ENCODE data around the gene ITPR3. TPM values are rescaled to one million over a fixed set of nuclear protein-coding genes. Genes with fewer than 3 reads are reported as not detected.

Gene ITPR3
- total RNA-seq, 4 donors from 2014 or later = 13.8 to 23.5 (median 19.6) TPM

DNA sequence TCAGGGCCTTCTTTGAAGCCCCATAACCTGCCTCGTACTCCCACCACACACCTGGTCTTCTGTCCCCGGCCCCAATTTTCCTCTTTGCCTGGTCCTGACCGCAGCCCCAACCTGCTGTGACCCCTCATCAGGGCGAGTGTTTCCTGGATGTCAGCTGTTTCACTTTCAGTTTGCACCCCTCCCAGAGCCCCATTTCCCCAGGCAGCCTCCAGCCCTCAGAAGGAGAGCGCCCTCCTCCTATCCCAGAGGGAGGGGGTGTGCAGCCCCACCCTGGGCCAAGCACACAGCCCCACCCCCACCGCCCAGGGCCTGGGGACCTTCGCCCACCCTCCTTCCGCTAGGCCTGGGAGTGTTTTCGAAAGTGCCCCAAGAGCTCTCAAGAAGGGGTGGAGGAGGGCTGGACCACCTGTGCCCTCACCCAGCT lies 42.5 kb upstream of the ITPR3 start:
- TF ChIP-seq, protein P1, sequence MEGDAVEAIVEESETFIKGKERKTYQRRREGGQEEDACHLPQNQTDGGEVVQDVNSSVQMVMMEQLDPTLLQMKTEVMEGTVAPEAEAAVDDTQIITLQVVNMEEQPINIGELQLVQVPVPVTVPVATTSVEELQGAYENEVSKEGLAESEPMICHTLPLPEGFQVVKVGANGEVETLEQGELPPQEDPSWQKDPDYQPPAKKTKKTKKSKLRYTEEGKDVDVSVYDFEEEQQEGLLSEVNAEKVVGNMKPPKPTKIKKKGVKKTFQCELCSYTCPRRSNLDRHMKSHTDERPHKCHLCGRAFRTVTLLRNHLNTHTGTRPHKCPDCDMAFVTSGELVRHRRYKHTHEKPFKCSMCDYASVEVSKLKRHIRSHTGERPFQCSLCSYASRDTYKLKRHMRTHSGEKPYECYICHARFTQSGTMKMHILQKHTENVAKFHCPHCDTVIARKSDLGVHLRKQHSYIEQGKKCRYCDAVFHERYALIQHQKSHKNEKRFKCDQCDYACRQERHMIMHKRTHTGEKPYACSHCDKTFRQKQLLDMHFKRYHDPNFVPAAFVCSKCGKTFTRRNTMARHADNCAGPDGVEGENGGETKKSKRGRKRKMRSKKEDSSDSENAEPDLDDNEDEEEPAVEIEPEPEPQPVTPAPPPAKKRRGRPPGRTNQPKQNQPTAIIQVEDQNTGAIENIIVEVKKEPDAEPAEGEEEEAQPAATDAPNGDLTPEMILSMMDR (IDR thresholded peaks at IDR 0.05; ENCODE audit: low read depth) = no peak

DNA sequence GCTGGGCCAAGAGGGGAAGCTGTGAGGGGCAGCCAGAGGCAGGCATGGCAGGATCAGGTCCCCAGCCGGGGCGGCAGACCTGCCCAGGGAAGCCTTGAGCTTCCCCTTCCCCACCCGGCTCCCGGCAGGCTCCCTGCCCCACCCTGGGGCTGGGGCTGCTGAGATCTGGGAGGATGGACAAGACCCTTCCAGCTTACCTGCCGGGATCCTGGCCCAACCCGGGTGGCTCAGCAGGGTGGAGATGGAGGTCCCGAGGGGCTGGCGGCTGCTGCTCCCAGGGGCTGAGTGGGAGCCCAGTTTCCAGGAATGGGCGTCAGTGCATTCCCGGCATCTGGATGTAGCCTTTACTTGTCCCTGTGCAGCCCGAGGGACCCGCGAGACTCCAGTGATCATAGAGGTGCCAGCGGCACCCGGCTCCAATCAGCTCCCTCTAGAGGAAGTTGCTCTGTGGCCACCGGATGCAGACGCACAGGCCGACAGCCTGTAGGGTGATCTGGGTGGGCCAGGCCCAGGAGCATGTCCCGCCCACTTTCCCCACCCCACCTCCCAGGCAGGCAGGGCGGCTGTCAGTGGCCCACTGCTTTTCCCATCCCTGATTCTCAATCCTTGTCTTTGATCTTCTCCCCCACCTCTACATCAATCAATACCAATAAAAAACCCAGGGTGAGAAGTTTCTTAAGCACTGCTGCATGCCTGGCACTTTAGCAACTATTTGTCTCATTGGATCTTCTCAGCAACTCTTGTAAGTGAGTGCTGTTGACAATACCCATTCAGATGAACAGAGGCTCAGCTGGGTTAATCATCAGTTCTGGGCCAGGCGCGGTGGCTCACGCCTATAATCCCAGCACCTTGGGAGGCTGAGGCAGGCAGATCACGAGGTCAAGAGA lies 41.1 kb upstream of the ITPR3 start, which contains the start of gene BAK1:
Gene BAK1, minus strand, starts transcription at position 449 of the 887 bp plus-strand sequence. CDS start 2,672 bp downstream, outside the sequence.
- TF ChIP-seq, protein P1 (IDR thresholded peaks at IDR 0.05; ENCODE audit: low read depth) = no peak

DNA sequence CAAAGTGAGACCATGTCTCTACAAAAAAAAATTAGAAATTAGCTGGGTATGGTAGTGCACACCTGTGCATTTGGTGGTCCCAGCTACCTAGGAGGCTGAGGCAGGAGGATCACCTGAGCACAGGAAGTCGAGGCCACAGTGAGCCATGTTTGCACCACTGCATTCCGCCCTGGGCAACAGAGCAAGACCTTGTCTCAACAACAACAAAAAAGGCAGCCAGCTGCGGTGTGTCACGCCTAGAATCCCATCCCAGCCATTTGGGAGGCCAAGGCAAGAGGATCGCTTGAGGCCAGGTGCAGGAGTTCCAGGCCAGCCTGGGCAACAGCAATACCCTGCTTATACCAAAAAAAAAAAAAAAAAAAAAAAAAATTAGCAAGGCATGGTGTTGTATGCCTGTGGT lies 39.9 kb upstream of the ITPR3 start:
- TF ChIP-seq, protein P1 (IDR thresholded peaks at IDR 0.05; ENCODE audit: low read depth) = no peak

DNA sequence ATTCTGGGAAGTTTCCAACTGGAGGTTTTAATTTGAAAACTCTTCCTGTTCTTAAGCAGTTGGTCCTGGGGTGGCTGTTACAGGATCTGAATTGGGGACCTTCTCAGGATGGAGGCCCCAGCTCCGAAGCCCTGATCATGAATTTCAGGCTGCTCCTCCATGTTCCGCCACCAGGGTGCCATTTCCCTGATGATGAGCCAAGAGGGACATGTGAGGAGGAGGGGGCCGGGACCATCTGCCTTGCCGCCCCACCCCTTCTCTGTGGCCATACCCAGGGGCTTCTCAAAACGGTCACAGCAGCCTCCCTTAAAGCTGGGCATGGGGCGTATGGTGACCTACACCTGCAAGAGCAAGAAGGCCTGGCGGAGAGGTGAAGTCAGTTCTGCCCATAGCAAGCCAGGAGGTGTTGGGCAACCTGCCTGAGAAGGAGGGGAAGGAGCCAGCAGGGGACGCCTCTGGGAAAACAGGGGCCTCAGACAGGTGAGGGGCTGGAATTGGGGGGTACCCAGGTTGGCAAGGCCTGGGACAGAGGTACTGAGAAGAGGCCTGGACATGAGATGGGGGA lies 37.4 kb upstream of the ITPR3 start:
- TF ChIP-seq, protein P1 (IDR thresholded peaks at IDR 0.05; ENCODE audit: low read depth) = no peak

DNA sequence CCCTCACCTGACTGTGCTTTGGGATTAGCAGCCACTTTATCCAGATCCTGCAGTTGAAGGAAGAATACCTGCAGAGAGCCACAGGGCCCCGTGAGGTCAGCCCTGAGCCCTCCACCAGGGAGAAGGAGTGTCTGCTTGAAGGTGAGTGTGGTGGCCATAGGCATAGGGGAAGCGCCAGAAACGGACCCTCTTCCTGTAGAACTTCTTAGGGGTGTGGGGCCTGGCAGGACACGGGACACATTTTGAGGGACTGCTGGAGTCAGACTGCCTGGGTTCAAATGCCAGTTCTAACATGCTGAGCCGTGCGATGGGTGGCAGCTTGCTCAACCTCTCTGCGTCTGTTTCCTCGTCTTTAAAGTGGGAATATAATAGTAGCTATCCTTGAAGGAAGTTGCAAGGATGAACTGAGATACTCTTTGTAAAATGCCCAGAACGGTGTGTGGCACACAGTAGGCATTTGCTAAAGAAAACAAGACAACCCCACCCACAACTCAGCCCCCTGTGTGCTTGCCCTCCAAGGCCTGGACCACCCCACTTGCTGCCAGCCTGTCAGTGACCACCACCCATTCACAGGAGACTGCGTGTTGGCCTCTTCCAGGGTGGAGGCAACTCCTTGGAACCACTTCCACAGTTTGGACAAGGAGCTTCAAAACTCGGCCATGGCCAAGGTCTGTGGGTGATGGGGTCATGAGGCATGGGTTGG lies 36.3 kb upstream of the ITPR3 start:
- TF ChIP-seq, protein P1 (IDR thresholded peaks at IDR 0.05; ENCODE audit: low read depth) = no peak

DNA sequence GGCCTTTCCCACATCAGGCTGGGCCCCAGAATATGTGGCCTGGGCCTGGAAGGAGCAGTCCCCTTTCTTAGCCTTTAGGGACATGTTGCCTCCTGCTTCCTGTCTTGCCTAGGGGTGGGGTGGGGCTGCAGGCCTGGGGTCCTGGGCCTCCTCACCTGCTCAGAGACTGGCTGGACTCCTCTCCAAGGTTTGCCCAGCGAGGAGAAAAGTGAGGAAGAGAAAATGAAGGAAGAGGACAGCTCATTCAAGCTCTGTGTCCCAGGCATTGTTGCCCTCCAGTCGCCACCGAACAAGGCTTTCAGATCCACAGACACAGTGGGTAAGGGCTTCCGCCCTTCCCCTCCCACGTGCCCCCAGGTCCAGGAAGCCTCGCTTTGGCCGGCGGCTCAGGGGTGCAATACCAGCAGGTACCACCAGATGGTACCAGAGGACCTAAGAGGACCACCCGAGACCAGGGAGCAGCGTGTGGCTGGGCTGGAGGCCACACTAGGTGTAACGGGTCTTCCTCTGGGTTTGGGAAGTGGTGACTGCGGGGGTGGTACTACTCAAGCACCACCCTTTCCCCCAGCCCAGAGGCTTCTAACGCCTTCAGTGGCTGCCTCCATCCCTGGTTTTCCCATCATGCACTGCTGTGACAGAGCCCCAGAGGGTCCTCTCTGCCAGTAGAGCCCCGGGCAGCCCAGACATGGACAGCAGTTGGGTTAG lies 35.6 kb upstream of the ITPR3 start:
- TF ChIP-seq, protein P1 (IDR thresholded peaks at IDR 0.05; ENCODE audit: low read depth) = no peak
